Keratinocyte (primary cell): ENCODE results near the gene SCAI. TPM values are rescaled to one million over a fixed set of nuclear protein-coding genes. Genes with fewer than 3 reads are reported as not detected.
"Not testable (repeated sequence)": the region's sequence is repeated elsewhere in the genome, so short reads cannot be mapped to it uniquely, and the experiment has no call there.

Experiments used
- DNase-seq: peaks from one replicate; pipeline ENCODE4 v3.0.0-alpha.2; 2011; ENCODE audit warnings: low read depth, missing footprints, low spot score
- FAIRE-seq: peaks from 2 replicates; lab custom pipeline; 2011; peaks lifted over from hg19 to GRCh38; lab: Jason Lieb, UNC
- H2AFZ ChIP-seq: 2 replicates; pipeline ENCODE4 v1.6.0; 2012; ENCODE audit warnings: low read length, control low read depth, inconsistent platforms; ENCODE audit not compliant: control insufficient read depth
- H3K27ac ChIP-seq: 2 replicates; pipeline ENCODE4 v1.5.1; 2011; ENCODE audit warnings: low read length; ENCODE audit not compliant: control insufficient read depth, insufficient read depth
- H3K27me3 ChIP-seq: 3 replicates; pipeline ENCODE4 v1.6.0; 2011; ENCODE audit warnings: low read length; ENCODE audit not compliant: control insufficient read depth, insufficient read depth; ENCODE audit errors: extremely low read depth
- H3K36me3 ChIP-seq, 2 experiments: 2 replicates in 1 of 2; 3 replicates in 1 of 2; pipeline ENCODE4 v1.5.1; 2011; ENCODE audit warnings: low read length in 2 of 2, mild to moderate bottlenecking in 1 of 2; ENCODE audit not compliant: control insufficient read depth in 2 of 2, insufficient read depth in 2 of 2; ENCODE audit errors: extremely low read depth in 1 of 2
- H3K4me1 ChIP-seq: 3 replicates; pipeline ENCODE4 v1.5.1; 2011; ENCODE audit warnings: low read length; ENCODE audit not compliant: control insufficient read depth, insufficient read depth; ENCODE audit errors: extremely low read depth
- H3K4me2 ChIP-seq: 3 replicates; pipeline ENCODE4 v1.6.0; 2011; ENCODE audit warnings: low read depth, low read length; ENCODE audit not compliant: control insufficient read depth, insufficient read depth; ENCODE audit errors: extremely low read depth
- H3K4me3 ChIP-seq, 3 experiments: fragments of 200-600 bp in 1 of 3; sonication (generic) in 1 of 3; 2 replicates in 2 of 3; 3 replicates in 1 of 3; pipeline ENCODE4 v1.5.1; 2011 to 2016; ENCODE audit warnings: low read length in 3 of 3, mild to moderate bottlenecking in 3 of 3, control low read depth in 2 of 3, inconsistent platforms in 1 of 3, low read depth in 1 of 3, mixed read lengths in 1 of 3, mixed run types in 1 of 3, moderate library complexity in 1 of 3; ENCODE audit not compliant: control insufficient read depth in 2 of 3, insufficient read depth in 2 of 3; ENCODE audit errors: extremely low read depth in 1 of 3
- H3K79me2 ChIP-seq: 2 replicates; pipeline ENCODE4 v1.6.0; 2012; ENCODE audit warnings: low read length; ENCODE audit not compliant: control insufficient read depth, insufficient read depth
- H3K9ac ChIP-seq: 3 replicates; pipeline ENCODE4 v1.6.0; 2011; ENCODE audit warnings: low read length; ENCODE audit not compliant: control insufficient read depth, insufficient read depth; ENCODE audit errors: extremely low read depth
- H3K9me1 ChIP-seq: 3 replicates; pipeline ENCODE4 v1.6.0; 2011; ENCODE audit warnings: low read length; ENCODE audit not compliant: control insufficient read depth, insufficient read depth; ENCODE audit errors: extremely low read depth
- H3K9me3 ChIP-seq: 2 replicates; pipeline ENCODE4 v1.5.1; 2012; ENCODE audit warnings: low read depth, low read length; ENCODE audit not compliant: control insufficient read depth
- H4K20me1 ChIP-seq: 3 replicates; pipeline ENCODE4 v1.6.0; 2011; ENCODE audit warnings: low read length; ENCODE audit not compliant: control insufficient read depth, insufficient read depth; ENCODE audit errors: extremely low read depth
- EZH2 ChIP-seq: IDR thresholded peaks from one replicate; pipeline ENCODE4 v1.6.1; 2012; ENCODE audit warnings: inconsistent platforms, mild to moderate bottlenecking, low read length, moderate library complexity
- dilution Hi-C: fragments of 300-500 bp; cut with MboI; formaldehyde crosslinking; loops from one replicate; pipeline ENCODE4 v1.7.0; 2020; ENCODE audit warnings: low sequenced_read_pairs; ENCODE audit not compliant: extremely low pct_ligation_motif_present
- polyA plus RNA-seq, 5 experiments: library from polyadenylated mRNA; depleted of rRNA in 3 of 5; stranded (reverse) in 3 of 5; stranded (forward) in 1 of 5; unstranded in 1 of 5; fragments of >200 nt; gene quantifications; 1 replicate in 1 of 5; 2 replicates in 3 of 5; 3 replicates in 1 of 5; pipeline versions ENCODE4 v1.2.1 to v1.2.3, GENCODE V29; 2011 to 2012; ENCODE audit warnings: missing spikeins in 2 of 5, low read depth in 1 of 5, low replicate concordance in 1 of 5
- TF ChIP-seq, protein P1 (sequence below), 3 experiments: IDR thresholded peaks in 1 of 3; conservative IDR thresholded peaks in 1 of 3; optimal IDR thresholded peaks in 1 of 3; 2 replicates in 2 of 3; 3 replicates in 1 of 3; pipeline versions ENCODE3 to v1.5.1; 2011; ENCODE audit warnings: low read length in 3 of 3, mild to moderate bottlenecking in 3 of 3, moderate library complexity in 2 of 3, control low read depth in 1 of 3, inconsistent platforms in 1 of 3; ENCODE audit not compliant: insufficient read depth in 2 of 3; ENCODE audit errors: extremely low read depth in 1 of 3

Gene SCAI
- polyA plus RNA-seq, 1 donor (not counting 4 experiments of a cell fraction or from before 2014, with no cell fraction given): 3.0 TPM

GRCh38 chr9:125024917-125025316 is 118.4 kb downstream of the SCAI start:
- no peak overlapping the region for H2AFZ ChIP-seq
- H3K4me1 ChIP-seq: no peaks in the 10 kb centered on the region
- H3K9ac ChIP-seq: no peak overlapping the region
- H3K36me3 ChIP-seq: peaks cover 0 to 2% of the 10 kb centered on the region in 2 experiments
- TF ChIP-seq EZH2: no peak
- TF ChIP-seq, protein P1, sequence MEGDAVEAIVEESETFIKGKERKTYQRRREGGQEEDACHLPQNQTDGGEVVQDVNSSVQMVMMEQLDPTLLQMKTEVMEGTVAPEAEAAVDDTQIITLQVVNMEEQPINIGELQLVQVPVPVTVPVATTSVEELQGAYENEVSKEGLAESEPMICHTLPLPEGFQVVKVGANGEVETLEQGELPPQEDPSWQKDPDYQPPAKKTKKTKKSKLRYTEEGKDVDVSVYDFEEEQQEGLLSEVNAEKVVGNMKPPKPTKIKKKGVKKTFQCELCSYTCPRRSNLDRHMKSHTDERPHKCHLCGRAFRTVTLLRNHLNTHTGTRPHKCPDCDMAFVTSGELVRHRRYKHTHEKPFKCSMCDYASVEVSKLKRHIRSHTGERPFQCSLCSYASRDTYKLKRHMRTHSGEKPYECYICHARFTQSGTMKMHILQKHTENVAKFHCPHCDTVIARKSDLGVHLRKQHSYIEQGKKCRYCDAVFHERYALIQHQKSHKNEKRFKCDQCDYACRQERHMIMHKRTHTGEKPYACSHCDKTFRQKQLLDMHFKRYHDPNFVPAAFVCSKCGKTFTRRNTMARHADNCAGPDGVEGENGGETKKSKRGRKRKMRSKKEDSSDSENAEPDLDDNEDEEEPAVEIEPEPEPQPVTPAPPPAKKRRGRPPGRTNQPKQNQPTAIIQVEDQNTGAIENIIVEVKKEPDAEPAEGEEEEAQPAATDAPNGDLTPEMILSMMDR (optimal IDR thresholded peaks at IDR 0.05 in 1 of 3, IDR thresholded peaks at IDR 0.05 in 1 of 3, conservative IDR thresholded peaks at IDR 0.05 in 1 of 3; ENCODE audit: extremely low read depth in 1 of 3, insufficient read depth in 2 of 3, low read length in 3 of 3): no peak
- H3K27ac ChIP-seq: no peak overlapping the region
- dilution Hi-C loops: no loop called here
- no peak overlapping the region for H3K4me3 ChIP-seq
- no peaks in the 10 kb centered on the region for H3K79me2 ChIP-seq
- H3K9me1 ChIP-seq: no peaks in the 10 kb centered on the region
- DNase-seq (no peak), FAIRE-seq (peak; percentile 9)
- H3K9me3 ChIP-seq: no peaks in the 10 kb centered on the region
- H3K27me3 ChIP-seq: no peaks in the 10 kb centered on the region
- H4K20me1 ChIP-seq: no peaks in the 10 kb centered on the region
- H3K4me2 ChIP-seq: no peak overlapping the region

DNA sequence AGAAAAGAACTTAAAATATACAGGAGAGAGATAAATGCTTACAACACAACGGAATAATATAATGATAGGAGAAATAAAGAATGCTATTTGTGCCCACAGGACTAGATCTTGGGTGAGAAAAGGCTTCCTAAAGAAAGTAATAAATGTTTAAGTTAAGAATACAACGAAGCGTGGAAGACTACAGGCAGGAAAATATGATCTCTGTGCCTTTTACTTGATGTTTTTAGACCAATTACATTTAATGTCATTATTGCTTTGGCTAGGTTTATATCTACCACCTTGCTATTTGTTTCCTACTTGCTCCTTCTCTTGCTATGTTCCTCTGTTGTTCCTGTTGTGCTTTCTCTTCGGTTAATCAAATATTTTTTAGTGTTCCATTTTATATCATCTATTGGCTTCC is 122.3 kb downstream of the SCAI start:
- TF ChIP-seq, protein P1 (optimal IDR thresholded peaks at IDR 0.05 in 1 of 3, IDR thresholded peaks at IDR 0.05 in 1 of 3, conservative IDR thresholded peaks at IDR 0.05 in 1 of 3; ENCODE audit: extremely low read depth in 1 of 3, insufficient read depth in 2 of 3, low read length in 3 of 3): no peak
- TF ChIP-seq EZH2: no peak
- H3K4me3 ChIP-seq: no peak overlapping the region
- H3K9ac ChIP-seq: no peak overlapping the region
- no peaks in the 10 kb centered on the region for H3K79me2 ChIP-seq
- H3K4me2 ChIP-seq: no peak overlapping the region
- H3K36me3 ChIP-seq: peaks cover 0 to 2% of the 10 kb centered on the region in 2 experiments
- H3K9me1 ChIP-seq: no peaks in the 10 kb centered on the region
- no peaks in the 10 kb centered on the region for H3K27me3 ChIP-seq
- H3K4me1 ChIP-seq: no peaks in the 10 kb centered on the region
- no peak overlapping the region for H2AFZ ChIP-seq
- H4K20me1 ChIP-seq: no peaks in the 10 kb centered on the region
- H3K27ac ChIP-seq: no peak overlapping the region
- no peak for DNase-seq
- no peaks in the 10 kb centered on the region for H3K9me3 ChIP-seq
- no peak for FAIRE-seq
- dilution Hi-C loops: no loop called here

DNA sequence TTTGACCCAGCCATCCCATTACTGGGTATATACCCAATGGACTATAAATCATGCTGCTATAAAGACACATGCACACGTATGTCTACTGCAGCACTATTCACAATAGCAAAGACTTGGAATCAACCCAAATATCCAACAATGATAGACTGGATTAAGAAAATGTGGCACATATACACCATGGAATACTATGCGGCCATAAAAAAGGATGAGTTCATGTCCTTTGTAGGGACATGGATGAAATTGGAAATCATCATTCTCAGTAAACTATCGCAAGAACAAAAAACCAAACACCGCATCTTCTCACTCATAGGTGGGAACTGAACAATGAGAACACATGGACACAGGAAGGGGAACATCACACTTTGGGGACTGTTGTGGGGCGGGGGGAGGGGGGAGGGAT is 127.7 kb downstream of the SCAI start:
- dilution Hi-C loops, H3K9me1 ChIP-seq, FAIRE-seq: not testable (repeated sequence)

GRCh38 chr9:125012013-125012412 is 131.3 kb downstream of the SCAI start:
- H3K4me2 ChIP-seq, H3K9me1 ChIP-seq, dilution Hi-C loops, H3K27ac ChIP-seq, DNase-seq, FAIRE-seq, H3K9me3 ChIP-seq, H3K79me2 ChIP-seq, H3K27me3 ChIP-seq, H3K4me3 ChIP-seq, H3K36me3 ChIP-seq, H4K20me1 ChIP-seq, H3K4me1 ChIP-seq, H3K9ac ChIP-seq, H2AFZ ChIP-seq: not testable (repeated sequence)

More for the DNA sequence above, 127.7 kb downstream of the SCAI start:
- H4K20me1 ChIP-seq, DNase-seq, H3K79me2 ChIP-seq, H3K36me3 ChIP-seq, H3K27me3 ChIP-seq, H2AFZ ChIP-seq, H3K9ac ChIP-seq, H3K9me3 ChIP-seq, H3K4me1 ChIP-seq, H3K4me2 ChIP-seq, H3K27ac ChIP-seq, H3K4me3 ChIP-seq: not testable (repeated sequence)
